ENCODE results near the gene SNX14. TPM values are rescaled to one million over a fixed set of nuclear protein-coding genes. Genes with fewer than 3 reads are reported as not detected.

The SNX14 gene
- total and polyA plus RNA-seq, 10 of the 15 experiments (the other 5 are each of a cell fraction or from before 2014, with no cell fraction given) = 34.2 to 122 (median 51.0) TPM

DNA sequence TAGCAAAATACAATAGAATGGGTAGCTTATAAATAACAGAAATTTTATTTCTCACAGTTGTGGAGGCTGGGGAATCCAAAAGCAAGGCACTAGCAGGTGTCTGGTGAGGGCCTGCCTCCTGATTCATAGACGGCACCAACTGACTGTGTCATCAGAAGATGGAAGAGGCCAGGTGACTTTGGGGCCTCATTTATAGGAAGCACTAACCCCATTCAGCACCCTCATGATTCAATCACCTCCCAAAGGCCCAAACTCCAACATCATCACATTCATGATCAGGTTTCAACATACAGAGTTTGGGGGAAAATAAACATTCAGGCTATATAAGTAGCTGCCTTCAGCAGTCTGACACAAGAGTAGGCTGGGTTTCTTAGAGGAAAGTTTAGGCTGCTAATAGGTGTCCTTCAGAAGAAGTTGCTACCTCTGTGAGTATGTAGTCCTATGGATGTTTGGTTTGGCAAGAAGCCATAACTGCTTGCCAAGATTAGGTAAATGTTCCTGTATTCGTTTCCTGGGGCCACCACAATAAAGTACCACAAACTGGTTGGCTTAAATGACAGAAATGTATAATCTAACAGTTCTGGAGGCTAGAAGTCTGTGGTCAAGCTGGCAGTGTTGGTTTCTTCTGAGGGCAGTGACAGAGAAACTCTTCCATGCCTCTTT lies 94.9 kb downstream of the SNX14 start:
- DNase-seq (ENCODE audit: low read depth, low spot score) (no peak), FAIRE-seq (no peak), ATAC-seq (no peak)
- Histone ChIP-seq H3K79me2 (ENCODE audit: control insufficient read depth, insufficient read depth, low read length) (no peaks in the 10 kb centered on the region), H3K4me1 (ENCODE audit: control insufficient read depth, insufficient read depth, low read length) (no peaks in the 10 kb centered on the region), H3K9me3 (replicated peaks; ENCODE audit: control insufficient read depth, insufficient read depth, low read length) (peaks cover 9% of the 10 kb centered on the region; the same call in 2 of the 3 replicates), H3K36me3 (ENCODE audit: control insufficient read depth in 2 of 2, insufficient read depth in 2 of 2, low read length in 1 of 2) (no peaks in the 10 kb centered on the region), H4K20me1 (ENCODE audit: control insufficient read depth, insufficient read depth) (no peaks in the 10 kb centered on the region), H2AFZ (ENCODE audit: control insufficient read depth, low read depth, low read length) (no peak overlapping the region), H3K27ac (ENCODE audit: control insufficient read depth, insufficient read depth) (no peak overlapping the region), H3K9ac (ENCODE audit: control insufficient read depth, insufficient read depth, low read length) (no peak overlapping the region), H3K27me3 (replicated peaks in 1 of 2; ENCODE audit: control insufficient read depth in 2 of 2, insufficient read depth in 2 of 2, low read length in 1 of 2) (no peaks in the 10 kb centered on the region), H3K4me3 (no peak overlapping the region), H3K4me2 (ENCODE audit: control insufficient read depth, insufficient read depth) (no peak overlapping the region)
- 89% methylated on average over 2 of the region's 2 CpGs for WGBS (ENCODE audit: insufficient coverage, insufficient replicate concordance, low lambda C conversion rate, missing lambda C conversion rate)
- POLR2A ChIA-PET = no interaction called here
- no peak for TF ChIP-seq ZNF217 (IDR thresholded peaks at IDR 0.05)
- TF ChIP-seq NFYB (IDR thresholded peaks at IDR 0.05; ENCODE audit: insufficient read depth, low read depth, low read length) = no peak
- TF ChIP-seq, protein P1, sequence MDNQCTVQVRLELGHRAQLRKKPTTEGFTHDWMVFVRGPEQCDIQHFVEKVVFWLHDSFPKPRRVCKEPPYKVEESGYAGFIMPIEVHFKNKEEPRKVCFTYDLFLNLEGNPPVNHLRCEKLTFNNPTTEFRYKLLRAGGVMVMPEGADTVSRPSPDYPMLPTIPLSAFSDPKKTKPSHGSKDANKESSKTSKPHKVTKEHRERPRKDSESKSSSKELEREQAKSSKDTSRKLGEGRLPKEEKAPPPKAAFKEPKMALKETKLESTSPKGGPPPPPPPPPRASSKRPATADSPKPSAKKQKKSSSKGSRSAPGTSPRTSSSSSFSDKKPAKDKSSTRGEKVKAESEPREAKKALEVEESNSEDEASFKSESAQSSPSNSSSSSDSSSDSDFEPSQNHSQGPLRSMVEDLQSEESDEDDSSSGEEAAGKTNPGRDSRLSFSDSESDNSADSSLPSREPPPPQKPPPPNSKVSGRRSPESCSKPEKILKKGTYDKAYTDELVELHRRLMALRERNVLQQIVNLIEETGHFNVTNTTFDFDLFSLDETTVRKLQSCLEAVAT (IDR thresholded peaks at IDR 0.05) = no peak
- no peak for TF ChIP-seq SUZ12 (IDR thresholded peaks at IDR 0.05; ENCODE audit: unreplicated experiment)
- no peak for TF ChIP-seq FOXM1 (IDR thresholded peaks at IDR 0.05; ENCODE audit: low read depth, low read length)
- TF ChIP-seq WRNIP1 (IDR thresholded peaks at IDR 0.05; ENCODE audit: borderline replicate concordance, low read depth, low read length) = no peak
- no peak for TF ChIP-seq RBBP5 (conservative IDR thresholded peaks at IDR 0.05)
- TF ChIP-seq, protein P2, sequence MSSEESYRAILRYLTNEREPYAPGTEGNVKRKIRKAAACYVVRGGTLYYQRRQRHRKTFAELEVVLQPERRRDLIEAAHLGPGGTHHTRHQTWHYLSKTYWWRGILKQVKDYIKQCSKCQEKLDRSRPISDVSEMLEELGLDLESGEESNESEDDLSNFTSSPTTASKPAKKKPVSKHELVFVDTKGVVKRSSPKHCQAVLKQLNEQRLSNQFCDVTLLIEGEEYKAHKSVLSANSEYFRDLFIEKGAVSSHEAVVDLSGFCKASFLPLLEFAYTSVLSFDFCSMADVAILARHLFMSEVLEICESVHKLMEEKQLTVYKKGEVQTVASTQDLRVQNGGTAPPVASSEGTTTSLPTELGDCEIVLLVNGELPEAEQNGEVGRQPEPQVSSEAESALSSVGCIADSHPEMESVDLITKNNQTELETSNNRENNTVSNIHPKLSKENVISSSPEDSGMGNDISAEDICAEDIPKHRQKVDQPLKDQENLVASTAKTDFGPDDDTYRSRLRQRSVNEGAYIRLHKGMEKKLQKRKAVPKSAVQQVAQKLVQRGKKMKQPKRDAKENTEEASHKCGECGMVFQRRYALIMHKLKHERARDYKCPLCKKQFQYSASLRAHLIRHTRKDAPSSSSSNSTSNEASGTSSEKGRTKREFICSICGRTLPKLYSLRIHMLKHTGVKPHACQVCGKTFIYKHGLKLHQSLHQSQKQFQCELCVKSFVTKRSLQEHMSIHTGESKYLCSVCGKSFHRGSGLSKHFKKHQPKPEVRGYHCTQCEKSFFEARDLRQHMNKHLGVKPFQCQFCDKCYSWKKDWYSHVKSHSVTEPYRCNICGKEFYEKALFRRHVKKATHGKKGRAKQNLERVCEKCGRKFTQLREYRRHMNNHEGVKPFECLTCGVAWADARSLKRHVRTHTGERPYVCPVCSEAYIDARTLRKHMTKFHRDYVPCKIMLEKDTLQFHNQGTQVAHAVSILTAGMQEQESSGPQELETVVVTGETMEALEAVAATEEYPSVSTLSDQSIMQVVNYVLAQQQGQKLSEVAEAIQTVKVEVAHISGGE (CRISPR knock-in tag; IDR thresholded peaks at IDR 0.05) = no peak
- TF ChIP-seq, protein P3, sequence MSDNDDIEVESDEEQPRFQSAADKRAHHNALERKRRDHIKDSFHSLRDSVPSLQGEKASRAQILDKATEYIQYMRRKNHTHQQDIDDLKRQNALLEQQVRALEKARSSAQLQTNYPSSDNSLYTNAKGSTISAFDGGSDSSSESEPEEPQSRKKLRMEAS (IDR thresholded peaks at IDR 0.05; ENCODE audit: low read depth, low read length) = no peak
- TF ChIP-seq RB1 (IDR thresholded peaks at IDR 0.05; ENCODE audit: borderline replicate concordance) = no peak
- TF ChIP-seq NR2C1 (IDR thresholded peaks at IDR 0.05) = no peak
- no peak for TF ChIP-seq NBN (IDR thresholded peaks at IDR 0.05)
- TF ChIP-seq, protein P4, sequence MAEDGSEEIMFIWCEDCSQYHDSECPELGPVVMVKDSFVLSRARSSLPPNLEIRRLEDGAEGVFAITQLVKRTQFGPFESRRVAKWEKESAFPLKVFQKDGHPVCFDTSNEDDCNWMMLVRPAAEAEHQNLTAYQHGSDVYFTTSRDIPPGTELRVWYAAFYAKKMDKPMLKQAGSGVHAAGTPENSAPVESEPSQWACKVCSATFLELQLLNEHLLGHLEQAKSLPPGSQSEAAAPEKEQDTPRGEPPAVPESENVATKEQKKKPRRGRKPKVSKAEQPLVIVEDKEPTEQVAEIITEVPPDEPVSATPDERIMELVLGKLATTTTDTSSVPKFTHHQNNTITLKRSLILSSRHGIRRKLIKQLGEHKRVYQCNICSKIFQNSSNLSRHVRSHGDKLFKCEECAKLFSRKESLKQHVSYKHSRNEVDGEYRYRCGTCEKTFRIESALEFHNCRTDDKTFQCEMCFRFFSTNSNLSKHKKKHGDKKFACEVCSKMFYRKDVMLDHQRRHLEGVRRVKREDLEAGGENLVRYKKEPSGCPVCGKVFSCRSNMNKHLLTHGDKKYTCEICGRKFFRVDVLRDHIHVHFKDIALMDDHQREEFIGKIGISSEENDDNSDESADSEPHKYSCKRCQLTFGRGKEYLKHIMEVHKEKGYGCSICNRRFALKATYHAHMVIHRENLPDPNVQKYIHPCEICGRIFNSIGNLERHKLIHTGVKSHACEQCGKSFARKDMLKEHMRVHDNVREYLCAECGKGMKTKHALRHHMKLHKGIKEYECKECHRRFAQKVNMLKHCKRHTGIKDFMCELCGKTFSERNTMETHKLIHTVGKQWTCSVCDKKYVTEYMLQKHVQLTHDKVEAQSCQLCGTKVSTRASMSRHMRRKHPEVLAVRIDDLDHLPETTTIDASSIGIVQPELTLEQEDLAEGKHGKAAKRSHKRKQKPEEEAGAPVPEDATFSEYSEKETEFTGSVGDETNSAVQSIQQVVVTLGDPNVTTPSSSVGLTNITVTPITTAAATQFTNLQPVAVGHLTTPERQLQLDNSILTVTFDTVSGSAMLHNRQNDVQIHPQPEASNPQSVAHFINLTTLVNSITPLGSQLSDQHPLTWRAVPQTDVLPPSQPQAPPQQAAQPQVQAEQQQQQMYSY (CRISPR knock-in tag; IDR thresholded peaks at IDR 0.05) = no peak
- in situ Hi-C loops (cut with MboI) = no loop called here
- CTCF ChIA-PET = interaction anchor here (1.4 to 9.2 kb wide), 2 partner anchors 16 to 19 kb away, joined by 3 to 73 read pairs; no protein-coding TSS in a partner anchor
- SMC1A ChIA-PET (ENCODE audit: uncharacterized antibody, unreplicated experiment) = interaction anchor here (0.6 to 1.3 kb wide), 4 partner anchors 16 to 144 kb away, joined by 3 to 4 read pairs (median 3); no protein-coding TSS in a partner anchor
- RAD21 ChIA-PET (ENCODE audit: unreplicated experiment) = interaction anchor here (1.3 to 1.6 kb wide), 2 partner anchors 16 to 180 kb away, joined by 3 read pairs; no protein-coding TSS in a partner anchor
- BruUV-seq (replicated peaks) = no TSS peak
- intact Hi-C loops (cut with micrococcal nuclease; ENCODE audit: unreplicated experiment) = no loop called here
